Activated effector memory CD4-positive, alpha-beta T cell treated with Interleukin-2 at 50 U/mL for 16 hours (primary cell): ENCODE data around the gene OSBPL1A.

ENCODE experiments used
- DNase-seq: peaks from one replicate; pipeline ENCODE4 v3.0.0-alpha.2; 2020

OSBPL1A gene

GRCh38 chr18:24263050-24263449 lies 134.6 kb downstream of the OSBPL1A start:
- DNase-seq, result no peak

- DNase-seq, result no peak
Observed at GRCh38 chr18:24262087-24262486, 135.5 kb downstream of the OSBPL1A start.

- DNase-seq, result no peak
Observed at GRCh38 chr18:24259869-24260641, 137.6 kb downstream of the OSBPL1A start.

GRCh38 chr18:24254071-24254470 lies 143.6 kb downstream of the OSBPL1A start:
- no peak for DNase-seq

- no peak for DNase-seq
Observed at GRCh38 chr18:24249716-24250115, 147.9 kb downstream of the OSBPL1A start.

GRCh38 chr18:24248359-24248758 lies 149.3 kb downstream of the OSBPL1A start:
- no peak for DNase-seq

- DNase-seq, result no peak
Observed at GRCh38 chr18:24246143-24246542, 151.5 kb downstream of the OSBPL1A start.

GRCh38 chr18:24244698-24245097 lies 152.9 kb downstream of the OSBPL1A start:
- DNase-seq, result no peak

- DNase-seq, result no peak
Observed at GRCh38 chr18:24243677-24244076, 153.9 kb downstream of the OSBPL1A start.

GRCh38 chr18:24239341-24239740 lies 158.3 kb downstream of the OSBPL1A start:
- DNase-seq, result no peak

- no peak for DNase-seq
Observed at GRCh38 chr18:24238387-24238786, 159.2 kb downstream of the OSBPL1A start.

- no peak for DNase-seq
Observed at GRCh38 chr18:24234850-24235418, 162.7 kb downstream of the OSBPL1A start.

GRCh38 chr18:24234330-24234729 lies 163.3 kb downstream of the OSBPL1A start:
- no peak for DNase-seq

GRCh38 chr18:24232800-24233199 lies 164.8 kb downstream of the OSBPL1A start:
- no peak for DNase-seq

GRCh38 chr18:24231773-24232735 lies 165.6 kb downstream of the OSBPL1A start:
- no peak for DNase-seq

- no peak for DNase-seq
Observed at GRCh38 chr18:24230766-24231165, 166.9 kb downstream of the OSBPL1A start.

- DNase-seq, result no peak
Observed at GRCh38 chr18:24228667-24229041, 169.0 kb downstream of the OSBPL1A start.

GRCh38 chr18:24227977-24228666 lies 169.5 kb downstream of the OSBPL1A start:
- DNase-seq, result no peak

- DNase-seq, result no peak
Observed at GRCh38 chr18:24220318-24220688, 177.3 kb downstream of the OSBPL1A start.

- DNase-seq, result no peak
Observed at GRCh38 chr18:24219561-24220317, 177.9 kb downstream of the OSBPL1A start.

- DNase-seq, result no peak
Observed at GRCh38 chr18:24214913-24215312, 182.7 kb downstream of the OSBPL1A start.

GRCh38 chr18:24214144-24214543 lies 183.5 kb downstream of the OSBPL1A start:
- no peak for DNase-seq
